K562 (cell line): Measurements from ENCODE around the gene SLC48A1. TPM values are rescaled to one million over a fixed set of nuclear protein-coding genes. Genes with fewer than 3 reads are reported as not detected.

Experiments used
- CXXC5 ChIP-seq: fragments of 250-450 bp; sonication (Bioruptor Pico); IDR thresholded peaks from 2 replicates; pipeline ENCODE4 v1.8.0; 2022; ENCODE audit warnings: inconsistent platforms, mild to moderate bottlenecking, moderate library complexity
- ESRRB ChIP-seq: fragments of 250-450 bp; sonication (Bioruptor Pico); IDR thresholded peaks from 2 replicates; pipeline ENCODE4 v1.5.0; 2020; ENCODE audit warnings: mild to moderate bottlenecking, moderate library complexity, borderline replicate concordance
- PHF8 ChIP-seq: fragments of 200-600 bp; sonication (generic); IDR thresholded peaks from 2 replicates; pipeline ENCODE4 v1.6.1; 2012; ENCODE audit warnings: mixed run types, mild to moderate bottlenecking, inconsistent platforms, low read length, moderate library complexity, borderline replicate concordance
- RBFOX2 ChIP-seq: fragments of 200-400 bp; formaldehyde crosslinking; IDR thresholded peaks from 2 replicates; pipeline ENCODE4 v1.6.1; 2017; ENCODE audit warnings: low read depth, mild to moderate bottlenecking, low read length, moderate library complexity
- SMAD4 ChIP-seq: fragments of 250-450 bp; sonication (Bioruptor Pico); conservative IDR thresholded peaks from 2 replicates; pipeline ENCODE4 v1.8.0; 2021; ENCODE audit warnings: inconsistent platforms, mild to moderate bottlenecking, moderate library complexity
- SMARCE1 ChIP-seq: fragments of 450-650 bp; IDR thresholded peaks from 2 replicates; pipeline ENCODE4 v1.7.1; 2016; ENCODE audit warnings: mild to moderate bottlenecking
- SRSF3 ChIP-seq: fragments of 200-400 bp; formaldehyde crosslinking; IDR thresholded peaks from 2 replicates; pipeline ENCODE4 v1.6.1; 2016; ENCODE audit warnings: mild to moderate bottlenecking, low read length, moderate library complexity; ENCODE audit not compliant: insufficient read depth
- ZNF511 ChIP-seq: sonication (generic); formaldehyde crosslinking; IDR thresholded peaks from 2 replicates; pipeline ENCODE4 v1.8.0; 2022; ENCODE audit warnings: mild to moderate bottlenecking, missing genetic modification reagents
- ZNF592 ChIP-seq: fragments of 450-650 bp; IDR thresholded peaks from 2 replicates; pipeline ENCODE4 v1.6.1; 2017; ENCODE audit warnings: antibody characterized with exemption, mild to moderate bottlenecking
- polyA plus RNA-seq, 8 experiments: library from polyadenylated mRNA; depleted of rRNA in 4 of 8; stranded (reverse) in 5 of 8; unstranded in 3 of 8; fragments of >200 nt; fragmentation: Nextera tagmentation in 2 of 8; fragmentation: Illumina TruSeq in 1 of 8; extraction: Ambion mirVana in 2 of 8; extraction: Trizol in 1 of 8; gene quantifications; 2 replicates each; pipeline versions ENCODE4 v1.2.1 to v1.2.3, GENCODE V29; 2011 to 2014; ENCODE audit warnings: inconsistent platforms in 1 of 8, missing spikeins in 1 of 8
- total RNA-seq, 7 experiments: library from RNA; depleted of rRNA in 6 of 7; stranded (reverse); fragments of >200 nt in 6 of 7; fragmentation: Illumina TruSeq in 2 of 7; extraction: Trizol in 2 of 7; gene quantifications; 2 replicates each; pipeline versions ENCODE4 v1.2.1 to v1.2.3, GENCODE V29; 2011 to 2021; ENCODE audit warnings: low replicate concordance in 1 of 7
- TF ChIP-seq, protein P1 (sequence below): sonication (generic); formaldehyde crosslinking; IDR thresholded peaks from 2 replicates; pipeline ENCODE4 v1.8.0; 2022; ENCODE audit warnings: mild to moderate bottlenecking, low read depth, missing genetic modification reagents

Gene SLC48A1
- total and polyA plus RNA-seq, 9 of the 15 experiments (the other 6 are each of a cell fraction or from before 2014, with no cell fraction given), result 10.7 to 37.5 (median 18.7) TPM

DNA sequence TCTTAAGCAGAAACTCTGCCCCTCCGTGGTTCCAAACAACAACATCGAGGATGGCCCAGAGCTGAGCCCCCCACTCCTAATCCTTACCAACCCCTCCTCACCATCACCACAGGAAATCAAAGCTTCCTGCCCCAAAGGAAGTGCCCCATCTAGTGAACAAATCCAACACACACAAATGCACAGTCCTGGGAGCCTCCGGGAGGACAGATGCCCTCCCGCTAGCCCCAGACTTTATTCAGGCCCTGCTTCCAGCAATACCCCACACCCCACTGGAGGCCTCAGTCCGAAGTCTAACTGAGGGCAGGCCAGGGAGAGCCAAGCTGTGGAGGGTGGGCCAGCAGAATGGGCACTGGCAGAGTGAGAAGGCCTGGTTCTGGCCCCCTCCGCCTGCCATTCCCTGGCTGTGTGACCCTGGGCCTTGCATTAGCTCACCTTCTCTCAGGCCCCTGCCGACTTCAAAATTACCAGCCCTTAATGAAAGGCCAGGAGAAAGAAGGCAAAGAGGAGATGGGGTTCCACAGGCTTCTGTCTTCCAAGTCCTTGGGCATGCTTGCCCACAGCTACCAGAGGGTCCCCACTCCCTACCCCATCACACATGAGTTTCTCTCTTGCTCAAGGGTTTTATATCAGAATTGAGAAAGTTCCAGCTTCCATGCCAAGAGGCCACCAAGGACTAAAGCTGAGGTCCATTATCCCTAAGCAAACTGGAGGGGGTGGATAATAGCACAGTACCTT, 44.4 kb downstream of the SLC48A1 start (continued):
- TF ChIP-seq, protein P1, sequence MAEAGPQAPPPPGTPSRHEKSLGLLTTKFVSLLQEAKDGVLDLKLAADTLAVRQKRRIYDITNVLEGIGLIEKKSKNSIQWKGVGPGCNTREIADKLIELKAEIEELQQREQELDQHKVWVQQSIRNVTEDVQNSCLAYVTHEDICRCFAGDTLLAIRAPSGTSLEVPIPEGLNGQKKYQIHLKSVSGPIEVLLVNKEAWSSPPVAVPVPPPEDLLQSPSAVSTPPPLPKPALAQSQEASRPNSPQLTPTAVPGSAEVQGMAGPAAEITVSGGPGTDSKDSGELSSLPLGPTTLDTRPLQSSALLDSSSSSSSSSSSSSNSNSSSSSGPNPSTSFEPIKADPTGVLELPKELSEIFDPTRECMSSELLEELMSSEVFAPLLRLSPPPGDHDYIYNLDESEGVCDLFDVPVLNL (CRISPR knock-in tag), result 0 out of 2 replicates have a peak, but pooled peaks have one; percentile 21
- TF ChIP-seq ESRRB (CRISPR knock-in tag) (no peak), CXXC5 (CRISPR knock-in tag) (no peak), RBFOX2 (0 out of 2 replicates have a peak, but pooled peaks have one; percentile 7), PHF8 (no peak), ZNF592 (0 out of 2 replicates have a peak, but pooled peaks have one; percentile 21), SRSF3 (no peak), ZNF511 (no peak), SMARCE1 (no peak), SMAD4 (CRISPR knock-in tag) (0 out of 2 replicates have a peak, but pooled peaks have one; percentile 2)
